ENCODE results near the gene MAPK10.

DNA sequence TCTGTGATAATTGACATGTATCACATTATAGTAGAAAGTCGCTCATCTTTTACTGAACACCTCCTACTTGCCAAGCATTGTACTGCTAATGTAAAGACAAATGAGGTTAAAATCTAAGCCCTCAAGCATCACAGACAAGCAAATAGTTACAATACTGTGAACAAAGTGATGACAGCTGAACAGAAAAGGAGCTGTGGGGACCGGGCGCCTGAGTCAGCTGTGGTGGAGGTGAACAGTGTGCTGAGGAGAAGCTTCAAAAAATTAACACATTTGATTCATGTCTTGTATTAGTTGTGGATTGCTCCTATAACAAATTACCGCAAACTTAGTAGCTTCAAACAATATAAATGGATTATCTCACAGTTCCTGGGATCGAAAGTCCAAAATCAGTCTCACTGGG, 124.3 kb downstream of the MAPK10 start:
- TF ChIP-seq, protein P1, sequence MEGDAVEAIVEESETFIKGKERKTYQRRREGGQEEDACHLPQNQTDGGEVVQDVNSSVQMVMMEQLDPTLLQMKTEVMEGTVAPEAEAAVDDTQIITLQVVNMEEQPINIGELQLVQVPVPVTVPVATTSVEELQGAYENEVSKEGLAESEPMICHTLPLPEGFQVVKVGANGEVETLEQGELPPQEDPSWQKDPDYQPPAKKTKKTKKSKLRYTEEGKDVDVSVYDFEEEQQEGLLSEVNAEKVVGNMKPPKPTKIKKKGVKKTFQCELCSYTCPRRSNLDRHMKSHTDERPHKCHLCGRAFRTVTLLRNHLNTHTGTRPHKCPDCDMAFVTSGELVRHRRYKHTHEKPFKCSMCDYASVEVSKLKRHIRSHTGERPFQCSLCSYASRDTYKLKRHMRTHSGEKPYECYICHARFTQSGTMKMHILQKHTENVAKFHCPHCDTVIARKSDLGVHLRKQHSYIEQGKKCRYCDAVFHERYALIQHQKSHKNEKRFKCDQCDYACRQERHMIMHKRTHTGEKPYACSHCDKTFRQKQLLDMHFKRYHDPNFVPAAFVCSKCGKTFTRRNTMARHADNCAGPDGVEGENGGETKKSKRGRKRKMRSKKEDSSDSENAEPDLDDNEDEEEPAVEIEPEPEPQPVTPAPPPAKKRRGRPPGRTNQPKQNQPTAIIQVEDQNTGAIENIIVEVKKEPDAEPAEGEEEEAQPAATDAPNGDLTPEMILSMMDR (IDR thresholded peaks at IDR 0.05; ENCODE audit: low read depth, low read length, missing input control), result no peak
- TF ChIP-seq, protein P2, sequence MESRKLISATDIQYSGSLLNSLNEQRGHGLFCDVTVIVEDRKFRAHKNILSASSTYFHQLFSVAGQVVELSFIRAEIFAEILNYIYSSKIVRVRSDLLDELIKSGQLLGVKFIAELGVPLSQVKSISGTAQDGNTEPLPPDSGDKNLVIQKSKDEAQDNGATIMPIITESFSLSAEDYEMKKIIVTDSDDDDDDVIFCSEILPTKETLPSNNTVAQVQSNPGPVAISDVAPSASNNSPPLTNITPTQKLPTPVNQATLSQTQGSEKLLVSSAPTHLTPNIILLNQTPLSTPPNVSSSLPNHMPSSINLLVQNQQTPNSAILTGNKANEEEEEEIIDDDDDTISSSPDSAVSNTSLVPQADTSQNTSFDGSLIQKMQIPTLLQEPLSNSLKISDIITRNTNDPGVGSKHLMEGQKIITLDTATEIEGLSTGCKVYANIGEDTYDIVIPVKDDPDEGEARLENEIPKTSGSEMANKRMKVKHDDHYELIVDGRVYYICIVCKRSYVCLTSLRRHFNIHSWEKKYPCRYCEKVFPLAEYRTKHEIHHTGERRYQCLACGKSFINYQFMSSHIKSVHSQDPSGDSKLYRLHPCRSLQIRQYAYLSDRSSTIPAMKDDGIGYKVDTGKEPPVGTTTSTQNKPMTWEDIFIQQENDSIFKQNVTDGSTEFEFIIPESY (IDR thresholded peaks at IDR 0.05), result no peak
- TF ChIP-seq ATF3 (IDR thresholded peaks at IDR 0.05) (no peak), FOXA1 (IDR thresholded peaks at IDR 0.05) (no peak), TAF1 (conservative IDR thresholded peaks at IDR 0.05) (no peak), GABPA (IDR thresholded peaks at IDR 0.05 in 1 of 2, conservative IDR thresholded peaks at IDR 0.05 in 1 of 2) (no peak), RAD21 (IDR thresholded peaks at IDR 0.05) (no peak), SP1 (IDR thresholded peaks at IDR 0.05) (no peak), HNF4A (conservative IDR thresholded peaks at IDR 0.05) (no peak)
- TF ChIP-seq, protein P3, sequence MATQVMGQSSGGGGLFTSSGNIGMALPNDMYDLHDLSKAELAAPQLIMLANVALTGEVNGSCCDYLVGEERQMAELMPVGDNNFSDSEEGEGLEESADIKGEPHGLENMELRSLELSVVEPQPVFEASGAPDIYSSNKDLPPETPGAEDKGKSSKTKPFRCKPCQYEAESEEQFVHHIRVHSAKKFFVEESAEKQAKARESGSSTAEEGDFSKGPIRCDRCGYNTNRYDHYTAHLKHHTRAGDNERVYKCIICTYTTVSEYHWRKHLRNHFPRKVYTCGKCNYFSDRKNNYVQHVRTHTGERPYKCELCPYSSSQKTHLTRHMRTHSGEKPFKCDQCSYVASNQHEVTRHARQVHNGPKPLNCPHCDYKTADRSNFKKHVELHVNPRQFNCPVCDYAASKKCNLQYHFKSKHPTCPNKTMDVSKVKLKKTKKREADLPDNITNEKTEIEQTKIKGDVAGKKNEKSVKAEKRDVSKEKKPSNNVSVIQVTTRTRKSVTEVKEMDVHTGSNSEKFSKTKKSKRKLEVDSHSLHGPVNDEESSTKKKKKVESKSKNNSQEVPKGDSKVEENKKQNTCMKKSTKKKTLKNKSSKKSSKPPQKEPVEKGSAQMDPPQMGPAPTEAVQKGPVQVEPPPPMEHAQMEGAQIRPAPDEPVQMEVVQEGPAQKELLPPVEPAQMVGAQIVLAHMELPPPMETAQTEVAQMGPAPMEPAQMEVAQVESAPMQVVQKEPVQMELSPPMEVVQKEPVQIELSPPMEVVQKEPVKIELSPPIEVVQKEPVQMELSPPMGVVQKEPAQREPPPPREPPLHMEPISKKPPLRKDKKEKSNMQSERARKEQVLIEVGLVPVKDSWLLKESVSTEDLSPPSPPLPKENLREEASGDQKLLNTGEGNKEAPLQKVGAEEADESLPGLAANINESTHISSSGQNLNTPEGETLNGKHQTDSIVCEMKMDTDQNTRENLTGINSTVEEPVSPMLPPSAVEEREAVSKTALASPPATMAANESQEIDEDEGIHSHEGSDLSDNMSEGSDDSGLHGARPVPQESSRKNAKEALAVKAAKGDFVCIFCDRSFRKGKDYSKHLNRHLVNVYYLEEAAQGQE (IDR thresholded peaks at IDR 0.05), result no peak
- TF ChIP-seq, protein P4, sequence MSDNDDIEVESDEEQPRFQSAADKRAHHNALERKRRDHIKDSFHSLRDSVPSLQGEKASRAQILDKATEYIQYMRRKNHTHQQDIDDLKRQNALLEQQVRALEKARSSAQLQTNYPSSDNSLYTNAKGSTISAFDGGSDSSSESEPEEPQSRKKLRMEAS (IDR thresholded peaks at IDR 0.05), result no peak

Data from liver (tissue), 3 donors.